GM12892 (cell line): ENCODE results near the gene CIBAR2.

ENCODE experiments used
- POLR2A ChIP-seq: IDR thresholded peaks from 2 replicates; pipeline ENCODE4 v1.6.1; 2011; ENCODE audit warnings: low read depth, low read length, control low read depth
- POLR2AphosphoS5 ChIP-seq: IDR thresholded peaks from 2 replicates; pipeline ENCODE4 v1.6.1; 2011; ENCODE audit warnings: low read depth, low read length, control low read depth

GRCh38 chr16:85130705-85131028 is 18.4 kb upstream of the CIBAR2 start:
- TF ChIP-seq POLR2A = no peak
- no peak for TF ChIP-seq POLR2AphosphoS5
